A673 (cell line): ENCODE results near the gene GPR39. TPM values are rescaled to one million over a fixed set of nuclear protein-coding genes. Genes with fewer than 3 reads are reported as not detected.
A peak's percentile ranks its signal among the peaks of the same experiment; 100 is the strongest.

Experiments
- BruUV-seq: library from RNA; stranded (reverse); fragments of 400-500 nt; replicated peaks from 2 replicates; lab custom pipeline; 2021; lab: Mats Ljungman, UMichigan
- CTCF ChIA-PET: fragments of 300-600 bp; sonication (Branson Sonifier 250); formaldehyde crosslinking; loops from one replicate; lab custom pipeline; 2022; ENCODE audit warnings: antibody characterized with exemption; lab: Charles Lee
- POLR2A ChIA-PET: fragments of 300-600 bp; sonication (Branson Sonifier 250); formaldehyde crosslinking; loops from one replicate; lab custom pipeline; 2022; ENCODE audit warnings: antibody characterized with exemption; ENCODE audit not compliant: low non-redundant PET; lab: Charles Lee
- DNase-seq: peaks from one replicate; pipeline ENCODE4 v3.0.0-alpha.2; 2015; ENCODE audit warnings: low spot score
- H3K27ac ChIP-seq: fragments of 200-600 bp; sonication (generic); 2 replicates; pipeline ENCODE4 v1.5.1; 2016; ENCODE audit warnings: mixed run types, low read depth, mild to moderate bottlenecking, mixed read lengths, antibody characterized with exemption, low read length; ENCODE audit not compliant: poor library complexity, severe bottlenecking
- H3K27me3 ChIP-seq: fragments of 200-600 bp; sonication (generic); replicated peaks from 2 replicates; pipeline ENCODE4 v1.6.1; 2017; ENCODE audit warnings: mixed run types, low read depth, mild to moderate bottlenecking, mixed read lengths, antibody characterized with exemption, low read length; ENCODE audit not compliant: insufficient read depth, poor library complexity
- H3K36me3 ChIP-seq: fragments of 200-600 bp; sonication (generic); 2 replicates; pipeline ENCODE4 v1.6.1; 2016; ENCODE audit warnings: mixed run types, mild to moderate bottlenecking, mixed read lengths, antibody characterized with exemption, low read length; ENCODE audit not compliant: insufficient read depth, poor library complexity, severe bottlenecking
- H3K4me1 ChIP-seq: fragments of 200-600 bp; sonication (generic); 2 replicates; pipeline ENCODE4 v1.6.1; 2017; ENCODE audit warnings: mixed run types, mild to moderate bottlenecking, mixed read lengths, antibody characterized with exemption, low read length; ENCODE audit not compliant: insufficient read depth, poor library complexity, severe bottlenecking
- H3K4me3 ChIP-seq: fragments of 200-600 bp; sonication (generic); 2 replicates; pipeline ENCODE4 v1.5.1; 2016; ENCODE audit warnings: low read depth, mixed run types, mild to moderate bottlenecking, mixed read lengths, low read length; ENCODE audit not compliant: poor library complexity, severe bottlenecking
- H3K9me3 ChIP-seq: fragments of 200-600 bp; sonication (generic); 2 replicates; pipeline ENCODE4 v1.6.1; 2016; ENCODE audit warnings: mixed run types, low read depth, mild to moderate bottlenecking, mixed read lengths, antibody characterized with exemption, low read length; ENCODE audit not compliant: poor library complexity, severe bottlenecking
- CTCF ChIP-seq: fragments of 300-800, 200-600 bp; sonication (generic); conservative IDR thresholded peaks from 2 replicates; pipeline ENCODE4 v1.5.1; 2017; ENCODE audit warnings: low read depth, mild to moderate bottlenecking, antibody characterized with exemption, low read length, moderate library complexity, mixed read lengths
- EZH2 ChIP-seq: fragments of 200-600 bp; sonication (generic); IDR thresholded peaks from 2 replicates; pipeline ENCODE4 v1.6.1; 2017; ENCODE audit warnings: borderline replicate concordance, low read depth, mild to moderate bottlenecking, mixed read lengths, antibody characterized with exemption, low read length; ENCODE audit not compliant: poor library complexity, severe bottlenecking
- intact Hi-C: fragments of 100-400 bp; cut with micrococcal nuclease; formaldehyde crosslinking; loops from one replicate; pipeline ENCODE4 v1.10.0; 2022; ENCODE audit not compliant: unreplicated experiment
- total RNA-seq: library from RNA; stranded (reverse); gene quantifications from 2 replicates; pipeline ENCODE4 v1.2.3, GENCODE V29; 2021

The GPR39 gene
- total RNA-seq, 1 experiment from 2014 or later: 3.6 TPM

GRCh38 chr2:132617989-132618388 is 201.4 kb downstream of the GPR39 start:
- Histone ChIP-seq H3K4me3 (no peak overlapping the region), H3K27me3 (no peaks in the 10 kb centered on the region), H3K27ac (no peak overlapping the region), H3K9me3 (no peaks in the 10 kb centered on the region), H3K36me3 (no peaks in the 10 kb centered on the region), H3K4me1 (no peaks in the 10 kb centered on the region)
- BruUV-seq: no TSS peak
- TF ChIP-seq CTCF (no peak), EZH2 (no peak)
- DNase-seq: no peak
- ChIA-PET CTCF (interaction anchor here (1.0 kb wide), 1 partner anchor 71 kb away, joined by 6 read pairs; no protein-coding TSS in a partner anchor), POLR2A (no interaction called here)
- intact Hi-C loops: loop anchor here (2.0 kb wide), 1 partner anchor 19 kb away; no protein-coding TSS in a partner anchor

GRCh38 chr2:132618734-132619133 is 202.1 kb downstream of the GPR39 start:
- H3K4me3 ChIP-seq: no peak overlapping the region
- BruUV-seq: no TSS peak
- TF ChIP-seq CTCF: no peak
- ChIA-PET POLR2A (no interaction called here), CTCF (no interaction called here)
- intact Hi-C loops: no loop called here
- H3K4me1 ChIP-seq: no peaks in the 10 kb centered on the region
- H3K27me3 ChIP-seq: no peaks in the 10 kb centered on the region
- H3K36me3 ChIP-seq: no peaks in the 10 kb centered on the region
- H3K9me3 ChIP-seq: no peaks in the 10 kb centered on the region
- DNase-seq: no peak
- H3K27ac ChIP-seq: no peak overlapping the region

GRCh38 chr2:132620115-132620514 is 203.5 kb downstream of the GPR39 start:
- intact Hi-C loops: no loop called here
- TF ChIP-seq CTCF: no peak
- no peak for TF ChIP-seq EZH2
- ChIA-PET CTCF (no interaction called here), POLR2A (no interaction called here)
- H3K36me3 ChIP-seq: no peaks in the 10 kb centered on the region
- no peaks in the 10 kb centered on the region for H3K9me3 ChIP-seq
- no TSS peak for BruUV-seq
- peak; percentile 17 for DNase-seq
- H3K27ac ChIP-seq: no peak overlapping the region
- no peaks in the 10 kb centered on the region for H3K4me1 ChIP-seq
- no peak overlapping the region for H3K4me3 ChIP-seq
- H3K27me3 ChIP-seq: no peaks in the 10 kb centered on the region
